Sigmoid colon (tissue), 4 donors: Measurements from ENCODE around the gene YPEL2.

Source experiments
- EP300 ChIP-seq, 4 donors: sonication (generic); formaldehyde crosslinking; IDR thresholded peaks; one replicate each; pipeline ENCODE4 v1.6.1; 2017; ENCODE audit warnings: antibody characterized with exemption in 4 of 4
- POLR2A ChIP-seq, 2 donors: fragments of 450-650 bp; IDR thresholded peaks; one replicate each; pipeline ENCODE4 v1.6.1; 2016; ENCODE audit warnings: antibody characterized with exemption in 2 of 2, mild to moderate bottlenecking in 2 of 2, moderate library complexity in 2 of 2
- POLR2AphosphoS5 ChIP-seq, 4 donors: sonication (generic); formaldehyde crosslinking; IDR thresholded peaks; one replicate each; pipeline ENCODE4 v1.6.1; 2017; ENCODE audit warnings: antibody characterized with exemption in 4 of 4

DNA sequence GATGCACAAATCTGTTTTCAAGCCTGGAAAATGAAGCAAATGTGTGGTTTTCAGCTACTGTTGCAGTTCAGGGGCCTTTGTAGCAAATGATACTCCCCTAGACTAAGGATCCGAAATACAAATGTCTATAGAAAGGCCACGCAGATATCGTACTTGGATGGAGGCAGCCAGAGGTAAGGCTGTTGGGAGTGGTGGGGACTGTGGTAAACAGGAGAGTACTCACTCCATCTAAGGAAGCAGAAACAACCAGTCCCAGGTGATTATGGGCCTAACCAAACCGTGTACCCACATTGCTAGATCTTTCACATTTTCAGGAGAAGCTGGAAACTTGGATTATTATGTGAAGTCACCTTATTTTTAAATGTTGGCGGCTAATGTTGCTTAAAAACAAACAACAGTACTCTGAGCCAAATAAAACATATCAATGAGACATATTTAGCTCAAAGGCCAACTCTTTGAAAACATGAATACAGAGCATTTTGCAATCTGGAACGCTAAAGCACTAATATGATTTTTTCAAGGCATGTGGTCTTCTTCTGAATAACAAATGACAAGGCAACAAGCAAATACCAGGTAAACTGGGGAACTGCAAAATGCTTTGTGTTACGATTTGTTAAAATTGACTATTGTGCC lies 110.1 kb downstream of the YPEL2 start:
- no peak for TF ChIP-seq POLR2AphosphoS5 (IDR thresholded peaks at IDR 0.05)
- TF ChIP-seq POLR2A (IDR thresholded peaks at IDR 0.05): no peak
- TF ChIP-seq EP300 (IDR thresholded peaks at IDR 0.05): no peak
